Right lobe of liver (tissue), 4 donors: ENCODE measurements around the gene TARP.

ENCODE experiments used
- POLR2A ChIP-seq: fragments of 450-650 bp; IDR thresholded peaks from one replicate; pipeline ENCODE4 v1.6.1; 2017; ENCODE audit warnings: antibody characterized with exemption, mild to moderate bottlenecking
- TF ChIP-seq, protein P1 (sequence below), 4 donors: fragments of 200-600 bp in 3 of 4; fragments of 450-650 bp in 1 of 4; IDR thresholded peaks; one replicate each; pipeline versions ENCODE4 v1.5.1 to v1.8.0; 2016 to 2022; ENCODE audit warnings: antibody characterized with exemption in 4 of 4, mild to moderate bottlenecking in 2 of 4
- donor health status: DM: no; HTN: no; CAD: no.
- donor health status: DM: no; HTN: no; CAD: no.
- donor health status: DM: no; HTN: yes; CAD: no.

DNA sequence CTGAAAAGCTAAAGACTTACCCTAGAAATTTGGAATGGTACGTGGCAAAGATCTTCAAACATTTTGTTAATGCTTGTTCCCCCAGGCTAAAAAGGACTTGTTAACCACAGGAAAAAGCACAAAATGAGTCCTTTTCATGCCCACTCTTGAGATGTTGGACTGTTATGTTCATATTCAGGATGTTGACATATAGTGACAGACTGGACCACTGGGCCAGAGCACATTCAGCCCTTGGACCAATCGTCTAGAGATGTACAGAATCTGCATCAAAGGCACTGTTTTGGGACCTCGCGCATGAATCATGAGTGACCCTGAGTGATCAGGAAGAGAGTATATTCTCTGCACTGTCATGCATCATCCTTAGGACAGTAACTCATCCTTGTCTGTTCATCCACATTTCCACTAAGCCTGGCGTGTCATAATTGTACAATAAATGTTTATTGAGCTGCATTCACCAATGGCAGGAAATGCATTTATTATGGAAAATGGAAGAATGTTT, 25.3 kb downstream of the TARP start:
- TF ChIP-seq, protein P1, sequence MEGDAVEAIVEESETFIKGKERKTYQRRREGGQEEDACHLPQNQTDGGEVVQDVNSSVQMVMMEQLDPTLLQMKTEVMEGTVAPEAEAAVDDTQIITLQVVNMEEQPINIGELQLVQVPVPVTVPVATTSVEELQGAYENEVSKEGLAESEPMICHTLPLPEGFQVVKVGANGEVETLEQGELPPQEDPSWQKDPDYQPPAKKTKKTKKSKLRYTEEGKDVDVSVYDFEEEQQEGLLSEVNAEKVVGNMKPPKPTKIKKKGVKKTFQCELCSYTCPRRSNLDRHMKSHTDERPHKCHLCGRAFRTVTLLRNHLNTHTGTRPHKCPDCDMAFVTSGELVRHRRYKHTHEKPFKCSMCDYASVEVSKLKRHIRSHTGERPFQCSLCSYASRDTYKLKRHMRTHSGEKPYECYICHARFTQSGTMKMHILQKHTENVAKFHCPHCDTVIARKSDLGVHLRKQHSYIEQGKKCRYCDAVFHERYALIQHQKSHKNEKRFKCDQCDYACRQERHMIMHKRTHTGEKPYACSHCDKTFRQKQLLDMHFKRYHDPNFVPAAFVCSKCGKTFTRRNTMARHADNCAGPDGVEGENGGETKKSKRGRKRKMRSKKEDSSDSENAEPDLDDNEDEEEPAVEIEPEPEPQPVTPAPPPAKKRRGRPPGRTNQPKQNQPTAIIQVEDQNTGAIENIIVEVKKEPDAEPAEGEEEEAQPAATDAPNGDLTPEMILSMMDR (IDR thresholded peaks at IDR 0.05), result no peak
- TF ChIP-seq POLR2A, result no peak
